22Rv1 (cell line): Measurements from ENCODE around the gene USP50.

ENCODE experiments used
- CTCF ChIP-seq: fragments of 450-650 bp; IDR thresholded peaks from 2 replicates; pipeline ENCODE4 v1.5.1; 2017; ENCODE audit warnings: mild to moderate bottlenecking
- ZFX ChIP-seq: fragments of 450-650 bp; IDR thresholded peaks from 2 replicates; pipeline ENCODE4 v1.6.1; 2017; ENCODE audit warnings: antibody characterized with exemption, borderline replicate concordance

GRCh38 chr15:50531163-50531562, 15.3 kb downstream of the USP50 start:
- TF ChIP-seq CTCF (no peak), ZFX (no peak)
